NCI-H2196 treated with DMSO at 0.1 percent for 48 hours (cell line): ENCODE measurements around the gene CERK.
A peak's percentile ranks its signal among the peaks of the same experiment; 100 is the strongest.

Source experiments
- DNase-seq: peaks from one replicate; lab custom pipeline; 2025; ENCODE audit not compliant: unreplicated experiment; lab: John Stamatoyannopoulos, UW

Gene CERK

DNA sequence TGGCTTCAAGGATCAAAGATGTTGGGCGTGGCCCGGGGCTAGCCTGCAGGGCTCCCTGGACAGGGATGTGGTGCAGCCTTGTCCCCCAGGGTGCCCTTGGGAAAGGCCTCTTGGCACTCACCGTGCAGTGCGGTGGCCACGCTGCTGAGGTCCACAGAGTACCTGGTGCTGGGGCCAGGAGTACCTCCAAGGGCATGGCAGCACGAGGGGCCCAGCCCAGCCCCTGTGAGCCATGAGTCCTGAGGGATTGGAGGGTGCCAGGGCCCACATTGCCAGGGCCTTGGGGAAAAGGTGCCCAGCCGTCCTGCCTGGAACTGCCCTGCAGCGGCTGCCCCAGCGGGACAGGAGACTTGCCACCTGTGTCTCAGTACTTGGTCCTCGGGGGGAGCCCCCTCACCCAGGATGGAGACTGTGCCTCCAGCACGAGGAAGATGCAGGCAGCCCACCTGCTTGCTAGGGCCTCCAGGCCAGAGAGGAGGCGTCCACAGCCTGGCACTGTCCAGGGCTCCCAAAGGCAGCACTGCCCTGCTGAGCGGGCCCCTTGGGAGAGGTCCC is 73.7 kb downstream of the CERK start:
- no peak for DNase-seq

DNA sequence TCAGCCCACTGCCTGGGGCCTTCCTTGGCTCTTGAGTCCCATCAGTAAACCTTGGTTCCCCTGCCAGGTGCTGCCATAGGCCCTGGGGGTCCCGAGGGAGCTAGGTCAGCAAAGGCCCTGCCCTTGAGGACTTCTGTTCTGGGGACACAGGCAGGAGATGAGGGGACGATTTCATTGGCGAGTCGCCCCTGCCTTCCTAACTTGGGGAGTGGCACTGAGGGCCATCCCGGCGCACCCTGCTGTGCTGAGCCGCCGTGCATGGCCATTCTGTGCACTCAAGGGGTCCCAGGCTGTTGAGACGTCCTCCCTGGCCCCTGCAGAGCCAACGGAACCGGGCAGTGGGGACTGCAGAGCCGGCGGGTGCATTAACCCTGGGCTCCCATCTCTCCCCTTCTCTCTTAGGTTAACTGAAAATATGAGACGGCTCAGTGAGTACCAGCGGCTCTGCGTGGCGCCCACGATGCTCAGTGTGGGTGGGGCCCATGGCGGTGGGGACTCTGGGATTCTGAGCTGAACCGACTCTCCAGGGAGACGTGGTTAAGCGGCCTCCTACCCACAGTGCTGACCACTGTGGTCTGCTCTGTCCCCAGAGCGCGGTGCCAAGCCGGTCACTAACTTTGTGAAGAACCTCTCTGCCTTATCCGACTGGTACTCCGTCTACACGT is 74.5 kb downstream of the CERK start:
- DNase-seq, result no peak

DNA sequence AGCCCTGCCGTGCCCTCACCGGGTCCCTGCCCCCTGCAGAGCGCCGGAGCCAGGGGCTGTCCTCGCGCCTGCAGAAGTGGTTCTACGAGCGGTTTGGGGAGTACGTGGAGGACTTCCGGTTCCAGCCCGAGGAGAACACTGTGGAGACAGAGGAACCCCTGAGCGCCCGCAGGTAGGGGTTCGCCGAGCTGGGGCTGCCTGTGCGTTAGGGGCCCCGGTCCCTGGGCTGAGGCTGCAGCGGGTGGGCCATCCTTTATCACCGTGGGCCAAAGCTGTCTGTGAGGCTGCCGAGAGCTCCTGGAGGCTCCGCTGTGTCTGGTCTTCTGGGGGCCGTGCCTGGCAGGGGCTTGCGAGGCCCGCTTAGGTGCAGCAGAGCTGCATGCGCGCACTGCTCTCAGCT is 75.1 kb downstream of the CERK start:
- DNase-seq, result no peak

DNA sequence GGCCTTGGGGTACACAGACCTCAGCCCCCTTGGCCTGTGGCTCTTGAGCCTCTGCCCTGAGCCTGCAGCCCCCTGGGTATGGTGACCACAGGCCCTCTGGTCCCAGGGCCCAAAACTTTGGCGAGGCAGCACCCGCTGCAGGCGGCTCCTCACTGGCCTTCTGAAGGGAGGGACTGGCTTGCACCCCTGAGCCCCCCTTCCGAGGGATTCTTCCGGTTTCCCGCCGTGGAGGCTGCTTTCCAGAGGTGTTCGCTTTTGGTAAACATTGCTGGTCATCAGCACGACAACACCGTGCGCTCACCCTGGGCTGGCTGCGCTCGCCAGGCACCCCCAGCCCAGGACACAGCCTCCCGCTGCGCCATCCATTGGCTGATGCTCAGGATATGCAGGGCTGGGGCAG is 75.8 kb downstream of the CERK start:
- no peak for DNase-seq

DNA sequence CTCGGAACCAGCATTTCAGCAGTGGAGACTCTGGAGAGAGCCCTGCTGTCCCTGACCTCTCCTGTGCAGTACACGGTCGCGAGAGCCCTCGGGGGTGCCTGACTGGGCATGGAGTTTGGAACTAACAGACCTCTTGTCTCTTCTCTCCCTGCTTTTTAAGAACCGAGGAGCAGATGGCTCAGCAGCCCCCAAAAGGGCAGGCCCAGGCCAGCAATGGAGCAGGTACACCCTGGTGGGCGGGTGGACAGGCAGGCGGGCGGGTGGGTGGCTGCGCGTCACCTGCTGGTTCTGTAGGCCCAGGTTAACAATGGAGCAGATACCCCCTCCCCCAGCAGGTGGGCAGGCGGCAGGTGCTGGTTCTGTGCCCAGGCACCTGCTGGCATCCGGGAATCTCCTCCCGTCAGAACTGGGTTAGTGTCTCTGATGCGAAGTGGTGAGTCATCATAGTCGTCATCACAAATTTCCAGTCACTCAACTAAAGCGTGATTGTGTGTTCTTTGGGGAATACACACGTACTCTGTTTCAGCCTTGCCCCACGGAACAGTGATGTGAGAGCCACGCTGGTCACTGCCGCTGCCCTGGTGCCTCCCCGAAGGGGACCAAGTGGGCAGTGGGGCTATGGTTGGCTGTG is 76.7 kb downstream of the CERK start:
- DNase-seq, result peak; percentile 86

DNA sequence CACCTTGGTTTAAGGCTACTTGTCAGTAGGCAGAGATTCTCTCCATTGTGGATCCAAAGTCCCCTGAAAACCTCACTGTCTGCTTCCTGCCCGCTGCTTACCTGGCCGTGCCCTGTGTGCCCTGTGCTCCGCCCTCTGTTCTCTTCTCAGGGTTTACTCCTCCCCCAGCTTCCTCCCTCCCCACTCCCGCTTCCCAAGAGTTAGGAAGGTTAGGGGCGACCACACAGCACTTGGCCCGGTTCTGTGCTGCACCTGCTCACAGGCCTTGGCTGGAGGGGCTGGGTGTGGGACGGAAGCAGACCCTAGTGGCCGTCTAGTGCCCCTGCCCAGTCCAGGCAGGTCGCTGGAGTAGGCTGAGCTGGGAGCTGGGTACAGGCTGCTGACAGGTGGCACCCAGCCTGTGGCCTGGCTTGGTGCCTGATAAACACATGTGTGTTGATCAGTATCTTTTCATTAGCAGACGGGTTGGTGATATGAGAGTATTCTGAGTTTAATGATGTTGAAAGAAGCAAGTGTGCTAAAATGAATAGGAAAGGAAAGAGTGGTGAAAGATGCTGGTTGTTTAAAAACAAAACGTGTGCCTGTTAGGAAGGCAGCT is 77.3 kb downstream of the CERK start:
- DNase-seq, result peak; percentile 97

DNA sequence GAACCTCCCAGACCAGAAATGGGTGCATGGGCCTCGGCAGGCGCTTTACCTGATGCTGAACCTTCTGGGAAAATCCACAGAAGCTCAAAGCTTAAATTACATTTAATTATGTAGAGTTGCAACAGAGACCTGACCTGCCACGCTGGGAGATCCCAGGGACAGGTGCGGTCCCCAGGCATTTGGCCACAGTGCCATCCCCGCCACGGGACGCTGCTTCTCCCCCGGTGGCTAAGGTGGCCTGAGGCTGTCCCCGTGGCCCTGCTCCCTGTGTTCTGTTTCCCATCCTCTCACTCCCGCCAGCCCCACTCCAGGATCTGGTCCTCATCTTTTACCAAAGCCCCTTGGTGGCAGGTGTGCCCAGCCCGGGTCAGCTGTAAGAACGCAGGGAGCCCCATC is 78.3 kb downstream of the CERK start:
- no peak for DNase-seq

DNA sequence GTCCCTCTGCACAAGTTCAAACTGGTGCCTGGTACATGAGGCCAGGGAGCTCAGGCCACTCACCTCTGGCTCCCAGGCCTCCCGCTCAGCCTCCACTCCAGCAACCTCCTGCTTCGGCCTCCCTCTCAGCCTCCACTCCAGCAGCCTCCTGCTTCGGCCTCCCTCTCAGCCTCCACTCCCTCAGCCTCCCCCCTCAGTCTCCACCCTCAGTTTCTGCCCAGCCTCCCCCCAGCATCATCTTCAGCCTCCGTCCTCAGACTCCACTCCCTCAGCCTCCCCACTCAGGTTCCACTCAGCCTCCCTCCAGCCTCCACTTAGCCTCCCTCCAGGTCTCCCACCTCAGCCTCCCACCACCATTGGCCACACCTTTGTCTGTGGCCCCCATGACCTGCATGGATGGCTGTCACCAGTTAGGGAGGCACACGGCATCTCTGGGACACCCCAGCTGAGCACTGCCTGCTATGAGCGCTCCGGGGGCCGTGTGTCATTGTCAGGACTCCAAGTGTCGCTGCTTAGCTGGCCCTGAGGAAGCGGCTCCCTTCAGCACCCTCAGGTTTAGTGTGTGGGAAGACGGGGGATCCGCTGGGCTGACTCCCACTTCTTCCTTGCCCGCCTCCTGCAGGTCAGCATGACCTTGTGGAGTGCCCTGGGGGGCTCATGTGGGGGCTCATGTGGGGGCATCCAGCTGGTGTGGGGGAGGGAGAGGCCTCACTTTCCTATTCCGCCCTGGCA is 78.8 kb downstream of the CERK start:
- no peak for DNase-seq

DNA sequence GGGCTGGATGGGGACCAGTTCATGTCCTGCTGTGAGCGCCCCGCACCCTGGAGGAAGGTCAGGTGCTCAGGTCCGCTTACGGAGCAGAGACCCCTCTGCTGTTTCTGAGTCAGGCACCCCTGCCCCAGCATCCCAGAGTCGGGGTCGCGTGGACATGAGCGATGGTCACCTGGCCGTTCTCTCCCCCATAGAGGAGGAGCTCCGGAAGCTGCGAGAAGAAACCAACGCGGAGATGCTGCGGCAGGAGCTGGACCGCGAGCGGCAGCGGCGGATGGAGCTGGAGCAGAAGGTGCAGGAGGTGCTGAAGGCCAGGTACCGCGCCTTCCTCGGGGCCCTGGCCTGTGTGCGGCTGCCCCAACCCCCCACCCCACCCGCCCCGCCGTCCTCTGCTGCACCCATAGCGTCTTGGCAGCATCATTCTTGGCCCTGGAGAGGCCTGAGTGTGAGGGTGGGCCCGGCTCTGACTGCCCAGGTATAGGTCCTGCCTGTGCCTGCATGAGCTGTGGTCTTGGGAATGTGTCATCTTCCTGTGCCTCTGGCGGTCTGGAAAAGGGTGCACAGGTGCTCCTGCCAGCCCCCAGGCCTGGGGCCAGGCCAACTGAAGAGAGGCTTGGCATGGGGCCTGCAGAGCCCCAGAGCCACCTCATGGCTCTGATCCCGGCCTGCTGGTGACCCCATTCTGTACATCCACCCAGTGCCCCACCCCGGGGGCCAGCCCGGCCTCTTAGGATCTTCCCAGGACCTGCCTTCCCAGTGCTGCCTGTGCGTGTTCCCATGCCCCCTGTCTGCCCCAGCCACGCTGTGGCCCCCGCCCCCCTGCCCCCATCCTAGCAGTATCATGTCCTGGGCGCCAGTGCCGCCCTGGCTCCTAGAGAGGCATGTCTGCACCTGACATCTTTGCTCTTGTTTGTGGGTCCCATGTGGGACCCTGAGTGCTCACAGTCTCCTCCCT is 79.8 kb downstream of the CERK start:
- DNase-seq, result no peak

DNA sequence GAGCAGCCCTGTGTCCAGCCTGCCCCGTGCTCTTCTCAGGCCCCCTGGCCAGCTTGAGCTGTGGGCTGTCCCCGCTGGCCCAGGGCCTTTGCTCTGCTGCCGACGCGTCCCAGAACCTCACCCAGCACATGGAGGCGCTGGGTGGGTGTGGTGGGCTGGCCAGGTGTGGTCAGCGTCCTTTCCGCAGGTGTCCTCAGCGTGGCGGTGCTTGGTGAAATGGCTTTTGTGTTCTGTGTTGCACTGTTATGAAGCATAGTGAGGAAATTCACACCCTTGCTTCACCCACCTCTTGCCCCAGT is 80.4 kb downstream of the CERK start:
- DNase-seq, result no peak

DNA sequence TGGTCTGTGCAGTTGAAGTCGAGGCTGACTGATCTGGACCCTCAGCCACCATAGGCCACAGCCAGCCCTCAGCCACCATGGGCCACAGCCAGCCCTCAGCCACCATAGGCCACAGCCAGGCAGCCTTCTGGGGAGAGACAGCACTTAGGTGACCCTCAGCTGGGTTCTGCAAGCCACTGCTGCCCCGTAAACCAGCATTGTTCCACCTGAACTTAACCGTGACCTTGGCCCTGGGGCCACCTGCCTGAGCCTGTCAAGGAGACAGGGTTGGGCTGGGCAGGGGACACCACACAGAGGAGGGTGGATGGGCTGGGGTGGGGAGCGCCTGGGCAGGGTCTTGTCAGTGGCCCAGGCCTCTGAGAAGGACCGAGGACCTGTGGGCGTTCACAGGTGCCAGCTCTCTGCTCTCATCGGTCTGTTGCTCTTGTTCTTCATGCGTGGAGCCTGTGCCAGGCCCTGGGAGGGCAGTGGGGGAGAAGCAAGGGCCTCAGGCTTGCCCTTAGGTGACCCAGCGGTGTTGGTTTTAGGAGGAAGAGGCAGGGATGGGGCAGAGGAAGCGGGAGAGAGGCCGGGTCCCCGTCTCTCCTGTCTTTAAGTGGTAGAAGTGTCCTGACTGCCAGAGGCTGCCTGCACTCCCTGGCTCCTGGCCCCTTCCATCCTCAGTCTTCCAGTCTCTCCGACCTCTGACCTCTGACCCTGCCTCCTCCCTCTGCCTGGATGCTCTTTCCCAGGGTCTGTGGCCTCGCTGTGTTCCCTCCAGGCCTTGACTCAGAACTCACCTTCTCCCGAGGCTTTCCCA is 81.0 kb downstream of the CERK start:
- no peak for DNase-seq

DNA sequence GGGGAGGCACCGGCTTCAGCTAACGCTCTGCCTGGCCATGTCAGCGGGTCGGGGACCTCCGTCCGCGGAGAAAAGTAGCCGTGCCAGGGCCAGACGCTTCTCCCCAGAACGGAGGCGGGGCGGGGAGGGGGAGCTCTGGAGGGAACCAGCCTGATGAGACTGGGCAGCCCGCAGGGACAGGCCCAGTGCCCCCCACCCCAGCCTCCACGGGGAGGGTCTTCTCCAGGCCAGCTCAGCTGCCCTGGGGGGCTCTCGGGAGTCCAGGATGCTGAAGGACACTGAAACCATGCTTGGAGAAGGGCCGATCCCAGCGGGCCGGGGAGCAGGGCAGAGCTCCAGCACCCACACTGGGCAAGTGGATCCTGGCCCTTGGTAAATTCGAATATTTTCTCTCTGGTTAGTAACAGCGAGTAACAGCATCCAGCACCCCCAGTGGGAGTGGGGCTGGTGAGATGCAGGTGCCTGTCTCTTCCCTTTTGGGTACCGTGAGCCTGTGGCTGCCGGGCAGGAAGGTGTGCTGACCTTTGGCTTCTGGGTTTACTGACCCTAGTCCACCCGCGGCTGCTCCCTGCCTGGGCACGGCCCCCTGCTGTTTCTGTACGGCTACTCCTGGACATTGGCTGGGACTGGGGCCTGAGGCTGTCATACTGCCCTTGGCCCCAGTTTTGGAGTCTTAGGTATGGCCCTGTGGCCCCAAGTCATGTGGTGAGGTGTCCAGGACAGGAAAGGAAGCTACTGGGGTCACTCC is 82.0 kb downstream of the CERK start:
- no peak for DNase-seq

DNA sequence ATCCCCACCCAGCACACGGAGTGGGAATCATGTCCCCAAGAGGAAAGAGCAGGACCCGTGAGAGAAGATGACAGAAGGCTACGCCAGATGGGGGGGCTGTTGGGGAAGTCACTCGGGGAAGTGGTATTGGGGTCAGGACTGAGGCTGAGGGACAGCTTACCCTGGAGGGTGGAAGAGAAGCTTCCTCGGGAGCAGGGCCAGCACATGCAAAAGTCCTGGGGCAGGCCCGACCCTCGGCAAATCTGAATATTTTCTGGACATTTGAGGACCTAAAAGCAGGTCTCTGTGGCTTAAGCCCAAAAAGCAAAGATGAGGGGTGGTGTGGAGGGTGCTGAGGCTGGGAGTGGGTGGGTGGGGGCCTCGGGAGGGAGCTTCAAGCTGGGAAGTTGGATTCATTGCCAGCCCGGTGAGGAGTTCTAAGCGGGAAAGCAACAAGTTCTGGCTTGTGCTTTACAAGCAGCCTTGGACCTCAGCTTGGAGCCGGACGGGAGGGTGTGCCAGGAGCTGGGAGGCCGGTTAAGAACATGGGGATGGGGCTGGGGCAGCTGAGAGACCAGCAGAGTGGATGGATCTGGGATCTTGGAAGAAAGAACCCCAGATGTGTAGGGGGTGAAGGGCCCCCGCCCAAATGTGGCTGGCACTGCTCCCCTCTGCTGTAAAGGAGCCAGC is 83.0 kb downstream of the CERK start:
- no peak for DNase-seq

DNA sequence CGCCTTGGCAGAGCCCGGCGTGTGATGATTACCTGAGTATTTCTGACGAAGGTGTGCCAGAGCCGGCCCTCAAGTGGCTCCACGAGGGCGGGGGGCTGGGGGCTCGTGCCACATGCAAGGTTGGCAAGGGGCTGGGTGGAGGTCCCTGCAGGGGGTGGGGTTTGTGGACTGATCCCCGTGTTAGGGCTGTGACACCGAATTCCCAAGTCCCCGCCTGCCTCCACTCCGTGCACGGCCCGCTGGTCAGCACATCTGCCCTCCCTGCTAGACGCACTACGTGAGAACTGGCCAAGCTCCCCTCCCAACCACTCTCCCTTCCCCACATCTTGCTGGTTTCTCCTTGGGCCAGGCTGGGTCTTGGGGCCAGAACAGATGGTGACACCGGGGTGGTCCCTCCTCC is 83.6 kb downstream of the CERK start:
- no peak for DNase-seq

DNA sequence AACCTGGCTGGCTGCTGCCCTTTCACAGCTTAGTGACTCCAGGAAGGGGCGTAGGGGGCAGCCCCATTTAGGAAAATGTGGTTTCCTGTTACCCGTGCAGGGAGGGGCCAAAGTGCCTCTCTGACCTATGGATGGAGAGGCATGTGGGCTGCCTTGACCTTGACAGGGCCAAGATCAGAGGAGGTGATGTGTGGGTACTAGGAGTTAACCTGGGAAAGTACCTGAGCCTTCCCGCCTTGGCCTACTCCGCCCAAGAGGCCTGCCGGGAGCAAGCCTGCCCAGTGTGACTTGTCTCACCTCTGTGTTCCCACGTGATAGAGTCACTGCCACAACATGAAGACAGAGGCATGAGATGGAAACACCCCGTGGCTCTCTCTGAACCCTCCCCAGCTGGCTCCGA is 84.5 kb downstream of the CERK start:
- DNase-seq, result no peak

DNA sequence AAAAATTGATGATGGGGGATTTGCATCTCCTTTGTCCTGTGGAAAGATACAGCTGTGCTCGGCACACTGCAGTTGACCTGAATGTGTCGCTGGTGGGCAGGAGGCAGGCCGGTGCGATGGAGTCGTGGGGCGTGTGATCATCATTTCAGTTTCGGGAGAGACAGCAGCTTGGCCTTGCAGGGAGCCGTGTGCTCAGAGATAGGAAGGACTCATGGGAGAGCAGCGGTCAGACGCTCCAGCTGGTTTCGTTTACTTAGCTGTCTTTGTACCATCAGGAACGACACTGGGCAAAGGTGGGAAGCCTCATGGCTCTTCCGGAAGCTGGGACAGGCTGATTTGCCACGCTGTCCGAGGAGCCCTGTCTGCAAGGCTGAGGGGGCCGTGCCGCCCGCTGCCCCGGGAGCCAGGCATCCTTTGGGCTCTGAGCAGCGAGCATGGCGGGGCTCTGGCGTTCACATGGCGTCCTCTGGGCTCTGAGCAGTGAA is 85.2 kb downstream of the CERK start:
- DNase-seq, result peak; percentile 20

DNA sequence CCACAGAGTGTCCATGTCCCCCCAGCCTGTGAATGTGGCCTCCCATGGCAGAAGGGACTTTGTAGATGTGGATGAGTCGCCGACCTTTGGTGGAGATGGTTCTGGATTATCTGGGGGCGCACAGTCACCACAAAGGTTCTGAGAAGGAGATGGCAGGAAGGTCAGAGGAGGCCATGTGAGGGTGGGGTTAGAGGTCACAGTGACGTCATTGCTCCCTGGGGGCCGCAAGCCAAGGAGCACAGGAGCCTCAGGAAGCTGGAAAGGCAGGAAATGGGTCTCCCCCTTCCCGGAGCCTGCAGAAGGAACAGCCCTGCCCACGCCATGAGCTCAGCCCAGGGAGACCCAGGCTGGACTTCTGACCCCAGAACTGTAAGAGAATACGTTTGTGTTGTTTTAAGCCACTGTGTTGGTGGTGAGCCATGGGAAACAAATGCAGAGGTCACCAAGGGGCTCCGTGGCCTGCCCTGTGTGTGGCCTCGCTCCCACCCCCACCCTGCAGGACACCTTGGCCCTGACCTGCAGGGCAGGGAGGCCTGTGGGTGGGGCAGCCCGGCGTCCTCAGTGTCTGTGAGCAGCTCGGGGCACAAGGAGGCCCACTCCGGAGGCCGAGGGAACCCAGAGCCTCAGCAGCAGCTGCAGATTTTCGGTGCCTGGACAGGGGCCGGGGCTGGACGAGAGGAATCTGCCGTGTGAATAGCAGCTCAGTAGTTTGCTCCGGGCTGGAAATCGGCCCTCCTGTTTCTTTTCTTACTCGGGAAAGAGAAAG is 85.8 kb downstream of the CERK start:
- DNase-seq, result no peak

DNA sequence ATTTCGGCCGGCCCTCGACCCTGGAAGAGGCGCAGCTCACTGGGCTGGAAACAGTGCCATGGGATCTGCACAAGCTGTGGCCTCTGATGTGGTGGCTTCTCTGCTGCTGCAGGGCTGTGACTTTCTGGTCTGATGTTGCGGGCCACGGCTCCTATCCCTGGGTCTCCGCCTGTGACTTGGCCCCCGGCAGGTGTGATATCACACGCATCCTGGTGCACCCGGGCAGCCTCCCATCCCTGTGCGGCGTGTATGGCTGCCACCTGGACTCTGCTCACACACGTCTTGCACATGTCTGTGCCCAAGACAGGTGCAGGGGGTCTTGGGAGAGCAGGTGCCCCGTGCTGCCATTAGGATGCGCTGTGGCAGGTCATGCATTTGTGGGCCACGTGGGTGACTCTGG is 86.7 kb downstream of the CERK start:
- DNase-seq, result no peak
